ENCODE measurements around the gene FNDC3B.

- TF ChIP-seq CTCF (IDR thresholded peaks at IDR 0.05), result no peak
- no peak for TF ChIP-seq POLR2A (IDR thresholded peaks at IDR 0.05)
Measured at GRCh38 chr3:172356427-172356826, 317.0 kb downstream of the FNDC3B start.

Data from testis (tissue), 2 donors.